Fibroblast of lung (primary cell): Measurements from ENCODE around the gene ADGRD2. TPM values are rescaled to one million over a fixed set of nuclear protein-coding genes. Genes with fewer than 3 reads are reported as not detected.

Experiments
- DNase-seq, 2 donors: peaks; one replicate each; pipeline versions ENCODE4 v3.0.0 to v3.0.0-alpha.2; 2010; ENCODE audit warnings: low read depth in 2 of 2
- H2AFZ ChIP-seq: 2 replicates; pipeline ENCODE4 v1.5.1; 2012; ENCODE audit warnings: low read length, control low read depth, inconsistent platforms
- H3K27ac ChIP-seq: 2 replicates; pipeline ENCODE4 v1.5.1; 2011; ENCODE audit warnings: low read length, control low read depth; ENCODE audit not compliant: insufficient read depth
- H3K27me3 ChIP-seq: 2 replicates; pipeline ENCODE4 v1.5.1; 2011; ENCODE audit warnings: mild to moderate bottlenecking, low read length; ENCODE audit not compliant: control insufficient read depth, insufficient read depth
- H3K36me3 ChIP-seq: 2 replicates; pipeline ENCODE4 v1.5.1; 2011; ENCODE audit warnings: low read length; ENCODE audit not compliant: control insufficient read depth, insufficient read depth
- H3K4me1 ChIP-seq: 2 replicates; pipeline ENCODE4 v1.5.1; 2011; ENCODE audit warnings: low read length; ENCODE audit not compliant: control insufficient read depth, insufficient read depth; ENCODE audit errors: extremely low read depth
- H3K4me2 ChIP-seq: 2 replicates; pipeline ENCODE4 v1.5.1; 2011; ENCODE audit warnings: low read length, control low read depth; ENCODE audit not compliant: insufficient read depth; ENCODE audit errors: extremely low read depth
- H3K4me3 ChIP-seq, 4 experiments: fragments of 200-600 bp in 1 of 4; sonication (generic) in 1 of 4; replicated peaks in 1 of 4; 2 replicates each; pipeline ENCODE4 v1.5.1; 2011 to 2016; ENCODE audit warnings: low read length in 4 of 4, low read depth in 3 of 4, mild to moderate bottlenecking in 3 of 4, control low read depth in 2 of 4, inconsistent platforms in 1 of 4, mixed read lengths in 1 of 4; ENCODE audit not compliant: insufficient read depth in 1 of 4; ENCODE audit errors: control extremely low read depth in 1 of 4
- H3K79me2 ChIP-seq: 2 replicates; pipeline ENCODE4 v1.5.1; 2012; ENCODE audit warnings: mild to moderate bottlenecking, low read length, inconsistent platforms; ENCODE audit not compliant: control insufficient read depth, insufficient read depth
- H3K9ac ChIP-seq: 2 replicates; pipeline ENCODE4 v1.5.1; 2011; ENCODE audit warnings: mild to moderate bottlenecking, low read length, control low read depth; ENCODE audit not compliant: insufficient read depth
- H3K9me3 ChIP-seq: 2 replicates; pipeline ENCODE4 v1.5.1; 2012; ENCODE audit warnings: low read depth, low read length; ENCODE audit not compliant: control insufficient read depth, insufficient read depth
- H4K20me1 ChIP-seq: 2 replicates; pipeline ENCODE4 v1.5.1; 2011; ENCODE audit warnings: low read length; ENCODE audit not compliant: control insufficient read depth, insufficient read depth; ENCODE audit errors: extremely low read depth
- EZH2 ChIP-seq: IDR thresholded peaks from 2 replicates; pipeline ENCODE4 v1.5.1; 2012; ENCODE audit warnings: low read length, control low read depth, mild to moderate bottlenecking; ENCODE audit errors: missing control alignments
- polyA plus RNA-seq, 2 donors: library from polyadenylated mRNA; depleted of rRNA in 1 of 2; stranded (reverse) in 1 of 2; unstranded in 1 of 2; fragments of >200 nt; gene quantifications; 2 replicates each; pipeline ENCODE4 v1.2.1, GENCODE V29; 2011 to 2012; ENCODE audit warnings: missing spikeins in 1 of 2
- total RNA-seq: library from RNA; depleted of rRNA; stranded (reverse); fragments of >200 nt; gene quantifications from 2 replicates; pipeline ENCODE4 v1.2.1, GENCODE V29; 2014
- TF ChIP-seq, protein P1 (sequence below), 2 donors: IDR thresholded peaks in 1 of 2; conservative IDR thresholded peaks in 1 of 2; 1 replicate in 1 of 2; 2 replicates in 1 of 2; pipeline ENCODE4 v1.5.1; 2011 to 2012; ENCODE audit warnings: low read length in 2 of 2, control low read depth in 1 of 2, inconsistent platforms in 1 of 2, low read depth in 1 of 2, mild to moderate bottlenecking in 1 of 2

The ADGRD2 gene
- total and polyA plus RNA-seq, 2 donors (not counting 1 experiment from before 2014, with no cell fraction given), result not detected

DNA sequence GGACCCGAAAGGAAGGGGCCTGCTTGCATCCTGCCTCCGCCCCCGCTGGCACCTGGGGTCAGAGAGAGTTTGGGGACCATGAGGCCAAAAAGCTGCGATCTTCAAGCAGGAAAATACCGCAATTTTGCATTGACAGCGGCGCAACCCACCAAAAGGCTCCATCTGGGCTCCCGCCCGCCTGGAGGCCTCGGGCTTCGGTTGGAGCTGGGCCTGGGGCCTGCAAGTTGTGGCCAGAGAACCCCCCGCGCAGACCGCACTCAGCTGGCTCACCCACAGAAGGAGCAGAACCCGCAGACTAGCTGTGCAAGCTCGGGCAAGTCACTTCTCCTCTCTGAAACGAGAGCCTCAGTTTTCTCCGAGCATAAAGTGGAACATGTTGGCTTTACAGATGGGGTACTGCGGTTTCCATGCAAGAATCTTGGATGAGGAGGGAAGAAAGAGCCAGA lies 55.7 kb downstream of the ADGRD2 start:
- Histone ChIP-seq H3K9me3 (no peaks in the 10 kb centered on the region), H3K27me3 (peaks cover 47% of the 10 kb centered on the region)
- TF ChIP-seq EZH2, result no peak
- TF ChIP-seq, protein P1, sequence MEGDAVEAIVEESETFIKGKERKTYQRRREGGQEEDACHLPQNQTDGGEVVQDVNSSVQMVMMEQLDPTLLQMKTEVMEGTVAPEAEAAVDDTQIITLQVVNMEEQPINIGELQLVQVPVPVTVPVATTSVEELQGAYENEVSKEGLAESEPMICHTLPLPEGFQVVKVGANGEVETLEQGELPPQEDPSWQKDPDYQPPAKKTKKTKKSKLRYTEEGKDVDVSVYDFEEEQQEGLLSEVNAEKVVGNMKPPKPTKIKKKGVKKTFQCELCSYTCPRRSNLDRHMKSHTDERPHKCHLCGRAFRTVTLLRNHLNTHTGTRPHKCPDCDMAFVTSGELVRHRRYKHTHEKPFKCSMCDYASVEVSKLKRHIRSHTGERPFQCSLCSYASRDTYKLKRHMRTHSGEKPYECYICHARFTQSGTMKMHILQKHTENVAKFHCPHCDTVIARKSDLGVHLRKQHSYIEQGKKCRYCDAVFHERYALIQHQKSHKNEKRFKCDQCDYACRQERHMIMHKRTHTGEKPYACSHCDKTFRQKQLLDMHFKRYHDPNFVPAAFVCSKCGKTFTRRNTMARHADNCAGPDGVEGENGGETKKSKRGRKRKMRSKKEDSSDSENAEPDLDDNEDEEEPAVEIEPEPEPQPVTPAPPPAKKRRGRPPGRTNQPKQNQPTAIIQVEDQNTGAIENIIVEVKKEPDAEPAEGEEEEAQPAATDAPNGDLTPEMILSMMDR (conservative IDR thresholded peaks at IDR 0.05 in 1 of 2, IDR thresholded peaks at IDR 0.05 in 1 of 2; ENCODE audit: low read depth in 1 of 2, low read length in 2 of 2), result no peak

DNA sequence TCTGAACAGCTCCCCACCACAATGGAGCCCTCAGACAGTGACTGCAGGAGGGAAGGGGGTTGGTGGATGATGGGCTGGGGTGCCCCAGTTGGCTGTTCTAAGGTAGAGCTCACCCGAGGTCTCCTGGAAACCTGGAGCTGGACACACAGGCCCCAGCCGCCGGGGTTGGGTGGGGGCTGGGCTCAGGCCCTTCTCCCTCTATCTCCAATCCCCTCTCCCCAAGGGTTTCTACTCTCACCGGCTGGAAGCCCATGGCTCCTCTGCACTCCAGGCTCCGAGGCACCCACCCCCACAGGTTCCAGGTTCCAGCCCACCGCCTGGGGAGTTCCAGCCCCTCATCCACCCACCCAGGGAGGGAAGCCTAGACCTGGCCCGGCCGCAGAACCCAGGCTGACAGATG lies 56.2 kb downstream of the ADGRD2 start:
- DNase-seq, result no peak
- peaks cover 47% of the 10 kb centered on the region for H3K27me3 ChIP-seq
- no peak overlapping the region for H3K4me2 ChIP-seq
- no peaks in the 10 kb centered on the region for H3K9me3 ChIP-seq
- TF ChIP-seq EZH2, result no peak
- TF ChIP-seq, protein P1 (conservative IDR thresholded peaks at IDR 0.05 in 1 of 2, IDR thresholded peaks at IDR 0.05 in 1 of 2; ENCODE audit: low read depth in 1 of 2, low read length in 2 of 2), result no peak
- no peak overlapping the region for H3K9ac ChIP-seq
- H3K36me3 ChIP-seq, result no peaks in the 10 kb centered on the region
- no peaks in the 10 kb centered on the region for H4K20me1 ChIP-seq
- H2AFZ ChIP-seq, result no peak overlapping the region
- no peak overlapping the region for H3K4me3 ChIP-seq
- H3K4me1 ChIP-seq, result no peaks in the 10 kb centered on the region
- no peak overlapping the region for H3K27ac ChIP-seq
- H3K79me2 ChIP-seq, result no peaks in the 10 kb centered on the region

More for the DNA sequence above, 55.7 kb downstream of the ADGRD2 start:
- H3K4me1 ChIP-seq, result no peaks in the 10 kb centered on the region
- no peak overlapping the region for H3K9ac ChIP-seq
- no peak overlapping the region for H3K27ac ChIP-seq
- no peak overlapping the region for H3K4me3 ChIP-seq
- no peaks in the 10 kb centered on the region for H3K79me2 ChIP-seq
- no peak for DNase-seq
- no peaks in the 10 kb centered on the region for H4K20me1 ChIP-seq
- H3K36me3 ChIP-seq, result no peaks in the 10 kb centered on the region
- no peak overlapping the region for H2AFZ ChIP-seq
- no peak overlapping the region for H3K4me2 ChIP-seq

DNA sequence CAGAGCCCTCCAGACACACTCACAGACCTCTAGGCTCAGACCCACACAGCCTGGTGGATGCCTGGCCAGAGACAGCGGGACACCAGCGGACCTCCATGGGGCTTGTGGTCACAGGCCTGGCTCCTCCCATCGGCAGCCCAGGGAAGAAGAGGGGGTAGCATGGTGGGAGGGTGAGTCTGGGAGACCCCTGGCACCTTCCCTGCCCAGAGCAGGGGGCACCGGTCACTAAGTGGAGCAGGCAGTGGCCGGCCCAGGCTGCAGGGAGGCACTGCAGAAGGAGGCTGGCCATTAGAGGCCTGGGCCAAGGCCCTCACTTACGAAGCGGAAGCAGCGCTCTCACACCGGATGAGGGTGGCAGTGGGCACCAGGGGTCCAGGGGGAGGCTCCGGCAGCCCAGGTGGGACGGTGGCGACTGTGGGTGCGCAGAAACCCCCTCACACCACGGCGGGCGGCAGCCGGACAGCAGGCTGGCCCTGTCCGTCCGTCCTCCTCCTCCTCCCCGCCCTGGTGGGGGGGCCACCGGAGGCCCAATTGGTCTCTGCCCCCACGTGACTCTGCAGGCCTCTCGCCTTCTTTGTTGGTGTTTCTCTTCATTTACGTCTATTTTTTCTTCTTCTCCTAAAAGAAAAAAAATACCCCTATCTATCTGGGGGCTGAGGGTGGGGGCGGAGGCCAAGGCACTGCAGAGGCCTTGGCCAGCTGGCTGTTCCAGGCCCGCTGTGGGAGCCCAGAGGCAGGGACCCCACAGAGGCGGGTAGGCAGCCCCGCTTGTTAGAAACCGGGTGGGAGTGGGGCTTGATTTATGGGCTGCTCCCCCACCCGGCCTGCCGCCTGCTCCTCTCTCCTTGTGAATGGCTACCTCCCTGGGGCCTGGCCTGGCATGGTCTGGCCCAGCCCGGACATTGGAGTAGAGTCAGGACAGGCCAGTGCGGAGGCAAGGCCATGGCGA lies 57.0 kb downstream of the ADGRD2 start, which contains the start of gene NR5A1:
TSS of gene NR5A1 (minus strand) at position 469 of the 949 bp plus-strand sequence. CDS start 4,004 bp downstream, outside the sequence.
- TF ChIP-seq, protein P1 (conservative IDR thresholded peaks at IDR 0.05 in 1 of 2, IDR thresholded peaks at IDR 0.05 in 1 of 2; ENCODE audit: low read depth in 1 of 2, low read length in 2 of 2), result no peak
- no peak for TF ChIP-seq EZH2
- H3K27ac ChIP-seq, result no peak within 1 kb of the TSS
- H3K27me3 ChIP-seq, result peaks cover 40% of the 10 kb centered on the region

More for the DNA sequence above, 57.0 kb downstream of the ADGRD2 start, which contains the start of gene NR5A1:
- Histone ChIP-seq H2AFZ (no peak within 1 kb of the TSS), H3K79me2 (no peaks in the 10 kb centered on the region), H4K20me1 (no peaks in the 10 kb centered on the region), H3K4me3 (no peak within 1 kb of the TSS), H3K36me3 (no peaks in the 10 kb centered on the region), H3K9ac (no peak within 1 kb of the TSS), H3K4me2 (no peak within 1 kb of the TSS), H3K4me1 (no peaks in the 10 kb centered on the region), H3K9me3 (no peaks in the 10 kb centered on the region)
- no peak for DNase-seq
